H9 (cell line): ENCODE results near the gene DLD. TPM values are rescaled to one million over a fixed set of nuclear protein-coding genes. Genes with fewer than 3 reads are reported as not detected.

Experiments used
- DNase-seq: peaks from one replicate; pipeline ENCODE4 v3.0.0-alpha.2; 2017
- H2AFZ ChIP-seq: one replicate; pipeline ENCODE4 v1.6.1; 2013; ENCODE audit warnings: mild to moderate bottlenecking, low read length, control low read depth, moderate library complexity
- H2AK5ac ChIP-seq: 2 replicates; pipeline ENCODE4 v1.6.1; 2013; ENCODE audit warnings: low read length, control low read depth, mixed read lengths; ENCODE audit not compliant: insufficient read length
- H2BK120ac ChIP-seq: one replicate; pipeline ENCODE4 v1.6.1; 2013; ENCODE audit warnings: low read depth, mild to moderate bottlenecking, low read length, control low read depth, inconsistent platforms; ENCODE audit not compliant: poor library complexity, severe bottlenecking
- H2BK12ac ChIP-seq: 2 replicates; pipeline ENCODE4 v1.6.1; 2013; ENCODE audit warnings: low read length, control low read depth, mixed read lengths, low read depth; ENCODE audit not compliant: insufficient read length
- H2BK15ac ChIP-seq: 2 replicates; pipeline ENCODE4 v1.6.1; 2013; ENCODE audit warnings: low read depth, low read length, control low read depth
- H2BK20ac ChIP-seq: one replicate; pipeline ENCODE4 v1.6.1; 2013; ENCODE audit warnings: low read depth, mild to moderate bottlenecking, low read length, control low read depth, inconsistent platforms; ENCODE audit not compliant: poor library complexity, severe bottlenecking
- H2BK5ac ChIP-seq: 2 replicates; pipeline ENCODE4 v1.6.1; 2013; ENCODE audit warnings: low read length, control low read depth, mixed read lengths; ENCODE audit not compliant: insufficient read length
- H3K14ac ChIP-seq: 2 replicates; pipeline ENCODE4 v1.6.1; 2013; ENCODE audit warnings: low read length, control low read depth; ENCODE audit not compliant: insufficient read depth
- H3K18ac ChIP-seq: 2 replicates; pipeline ENCODE4 v1.6.1; 2013; ENCODE audit warnings: low read depth, mild to moderate bottlenecking, mixed read lengths, low read length, control low read depth; ENCODE audit not compliant: insufficient read length
- H3K23ac ChIP-seq: 2 replicates; pipeline ENCODE4 v1.6.1; 2013; ENCODE audit warnings: low read length, control low read depth, mixed read lengths, low read depth; ENCODE audit not compliant: insufficient read length
- H3K23me2 ChIP-seq: 2 replicates; pipeline ENCODE4 v1.6.1; 2013; ENCODE audit warnings: low read depth, mild to moderate bottlenecking, mixed read lengths, low read length, control low read depth; ENCODE audit not compliant: insufficient read length, poor library complexity, severe bottlenecking
- H3K27ac ChIP-seq: 2 replicates; pipeline ENCODE4 v1.5.1; 2013; ENCODE audit warnings: low read length, control low read depth, mixed read lengths, low read depth; ENCODE audit not compliant: insufficient read length
- H3K27me3 ChIP-seq: 2 replicates; pipeline ENCODE4 v1.6.1; 2013; ENCODE audit warnings: low read length, control low read depth, inconsistent platforms; ENCODE audit not compliant: insufficient read depth
- H3K4ac ChIP-seq: 2 replicates; pipeline ENCODE4 v1.6.1; 2013; ENCODE audit warnings: low read depth, mild to moderate bottlenecking, control low read depth, inconsistent platforms, low read length, moderate library complexity
- H3K4me1 ChIP-seq: 2 replicates; pipeline ENCODE4 v1.6.1; 2013; ENCODE audit warnings: low read length, control low read depth, inconsistent platforms; ENCODE audit not compliant: insufficient read depth
- H3K4me2 ChIP-seq: 2 replicates; pipeline ENCODE4 v1.6.1; 2013; ENCODE audit warnings: low read length, control low read depth, mixed read lengths; ENCODE audit not compliant: insufficient read length, insufficient read depth
- H3K56ac ChIP-seq: 2 replicates; pipeline ENCODE4 v1.6.1; 2013; ENCODE audit warnings: low read depth, mild to moderate bottlenecking, mixed read lengths, low read length, control low read depth; ENCODE audit not compliant: insufficient read length
- H3K79me1 ChIP-seq: 2 replicates; pipeline ENCODE4 v1.6.1; 2013; ENCODE audit warnings: low read depth, mild to moderate bottlenecking, moderate library complexity, low read length, control low read depth, inconsistent platforms; ENCODE audit not compliant: insufficient read depth, poor library complexity, severe bottlenecking
- H3K79me2 ChIP-seq: 2 replicates; pipeline ENCODE4 v1.6.1; 2013; ENCODE audit warnings: low read length, control low read depth, inconsistent platforms; ENCODE audit not compliant: insufficient read depth
- H3K9ac ChIP-seq: 2 replicates; pipeline ENCODE4 v1.6.1; 2013; ENCODE audit warnings: low read length, control low read depth, mixed read lengths; ENCODE audit not compliant: insufficient read length; ENCODE audit errors: extremely low read depth
- H3K9me3 ChIP-seq: one replicate; pipeline ENCODE4 v1.6.1; 2013; ENCODE audit warnings: low read depth, low read length, inconsistent platforms; ENCODE audit not compliant: control insufficient read depth
- H3T11ph ChIP-seq: one replicate; pipeline ENCODE4 v1.6.1; 2013; ENCODE audit warnings: mild to moderate bottlenecking, low read length, control low read depth, inconsistent platforms
- H4K20me1 ChIP-seq: one replicate; pipeline ENCODE4 v1.6.1; 2013; ENCODE audit not compliant: control insufficient read depth, insufficient read length, insufficient read depth
- H4K5ac ChIP-seq: 2 replicates; pipeline ENCODE4 v1.6.1; 2013; ENCODE audit warnings: low read depth, mild to moderate bottlenecking, mixed read lengths, low read length, control low read depth; ENCODE audit not compliant: insufficient read length
- H4K8ac ChIP-seq: replicated peaks from 2 replicates; pipeline ENCODE4 v1.6.1; 2013; ENCODE audit warnings: low read length, control low read depth, mixed read lengths, low read depth; ENCODE audit not compliant: insufficient read length
- H4K91ac ChIP-seq: 2 replicates; pipeline ENCODE4 v1.6.1; 2013; ENCODE audit warnings: low read depth, mild to moderate bottlenecking, moderate library complexity, mixed read lengths, low read length, control low read depth; ENCODE audit not compliant: insufficient read length
- H3K27ac Mint-ChIP-seq, 3 experiments: 2 replicates in 2 of 3; 3 replicates in 1 of 3; pipeline ENCODE4 v1.8.0; 2020 to 2021; ENCODE audit warnings: mixed read lengths in 3 of 3, mild to moderate bottlenecking in 1 of 3, moderate library complexity in 1 of 3
- H3K27me3 Mint-ChIP-seq: 2 replicates; pipeline ENCODE4 v1.8.0; 2021; ENCODE audit warnings: low read depth, mild to moderate bottlenecking, moderate library complexity, mixed read lengths
- H3K36me3 Mint-ChIP-seq, 3 experiments: 2 replicates in 2 of 3; 3 replicates in 1 of 3; pipeline ENCODE4 v1.8.0; 2020 to 2021; ENCODE audit warnings: low read depth in 3 of 3, mixed read lengths in 3 of 3; ENCODE audit not compliant: insufficient read depth in 1 of 3
- H3K4me1 Mint-ChIP-seq, 2 experiments: 2 replicates each; pipeline ENCODE4 v1.8.0; 2020; ENCODE audit warnings: mixed read lengths in 2 of 2
- H3K4me3 Mint-ChIP-seq, 2 experiments: 2 replicates in 1 of 2; 3 replicates in 1 of 2; pipeline ENCODE4 v1.8.0; 2020 to 2021; ENCODE audit warnings: mild to moderate bottlenecking in 2 of 2, mixed read lengths in 2 of 2, moderate library complexity in 1 of 2
- H3K9me3 Mint-ChIP-seq, 2 experiments: 2 replicates in 1 of 2; 3 replicates in 1 of 2; pipeline ENCODE4 v1.8.0; 2020; ENCODE audit warnings: mild to moderate bottlenecking in 2 of 2, mixed read lengths in 2 of 2, moderate library complexity in 1 of 2
- CTCF ChIP-seq: fragments of 200-600 bp; sonication (generic); conservative IDR thresholded peaks from 3 replicates; pipeline ENCODE4 v1.8.0; 2021; ENCODE audit warnings: antibody characterized with exemption, mild to moderate bottlenecking
- WGBS: extraction: QIAGEN DNeasy Blood & Tissue Kit; methylation state at CpG from one replicate; pipeline ENCODE4 v1.1.7; 2013; ENCODE audit warnings: missing lambda C conversion rate, low lambda C conversion rate, mixed read lengths; ENCODE audit not compliant: insufficient read length; ENCODE audit errors: extremely low coverage; 5-methylcytosine and 5-hydroxymethylcytosine counted together
- total RNA-seq: library from RNA; stranded (reverse); gene quantifications from 2 replicates; pipeline ENCODE4 v1.2.1, GENCODE V29; 2021

Gene DLD
- total RNA-seq, 1 experiment from 2014 or later, result 93.7 TPM

- H3K79me1 ChIP-seq, result no peaks in the 10 kb centered on the region
- H2AFZ ChIP-seq, result no peak overlapping the region
- H2BK120ac ChIP-seq, result no peak overlapping the region
- no peak for TF ChIP-seq CTCF
- DNase-seq, result no peak
- no peak overlapping the region for H4K8ac ChIP-seq
- no peak overlapping the region for H3K4me2 ChIP-seq
- H3K4me1 ChIP-seq, result no peaks in the 10 kb centered on the region
- H2AK5ac ChIP-seq, result no peak overlapping the region
- H2BK12ac ChIP-seq, result no peak overlapping the region
- no peak overlapping the region for H3K14ac ChIP-seq
- no peak overlapping the region for H4K5ac ChIP-seq
- no peaks in the 10 kb centered on the region for H3K79me2 ChIP-seq
- no peaks in the 10 kb centered on the region for H3K27me3 Mint-ChIP-seq
- peaks cover 3% of the 10 kb centered on the region for H4K20me1 ChIP-seq
- H3K23me2 ChIP-seq, result no peaks in the 10 kb centered on the region
- H2BK20ac ChIP-seq, result no peak overlapping the region
- H3K4me3 Mint-ChIP-seq, result no peak overlapping the region
- H3K9me3 Mint-ChIP-seq, result no peaks in the 10 kb centered on the region
- H4K91ac ChIP-seq, result no peak overlapping the region
- peaks cover 40 to 47% of the 10 kb centered on the region in 2 experiments for H3K4me1 Mint-ChIP-seq
- no peak overlapping the region for H3K23ac ChIP-seq
- H3T11ph ChIP-seq, result no peak overlapping the region
- H3K36me3 Mint-ChIP-seq, result peaks cover 2 to 49% (median 34%) of the 10 kb centered on the region in 3 experiments; a peak in 6 of 7 replicates
- H3K56ac ChIP-seq, result no peak overlapping the region
- H3K27me3 ChIP-seq, result no peaks in the 10 kb centered on the region
- no CpG with 5 or more reads among the region's 6 CpGs for WGBS
- H3K9me3 ChIP-seq, result no peaks in the 10 kb centered on the region
- no peak overlapping the region for H3K4ac ChIP-seq
- no peak overlapping the region for H2BK5ac ChIP-seq
- H3K27ac Mint-ChIP-seq, result peak overlapping the region in 2 of 3 experiments; percentile 15 to 70; a peak in 2 of 7 replicates
- no peak overlapping the region for H3K9ac ChIP-seq
- H3K18ac ChIP-seq, result no peak overlapping the region
- no peak overlapping the region for H2BK15ac ChIP-seq
- H3K27ac ChIP-seq, result no peak overlapping the region
Observed at GRCh38 chr7:107938456-107939250, 47.7 kb downstream of the DLD start.
